ENCODE data around the gene G2E3.

The G2E3 gene

GRCh38 chr14:30614155-30614554 is 55.2 kb downstream of the G2E3 start:
- H3K4me3 ChIP-seq (ENCODE audit: control insufficient read depth, low read depth, low read length): no peak overlapping the region
- no peak for DNase-seq (ENCODE audit: low read depth)
- TF ChIP-seq CTCF (IDR thresholded peaks at IDR 0.05; ENCODE audit: control insufficient read depth, insufficient read depth, low read depth, low read length, missing control alignments): no peak

- TF ChIP-seq CTCF (IDR thresholded peaks at IDR 0.05; ENCODE audit: control insufficient read depth, insufficient read depth, low read depth, low read length, missing control alignments): no peak
- no peak for DNase-seq (ENCODE audit: low read depth)
- no peak overlapping the region for H3K4me3 ChIP-seq (ENCODE audit: control insufficient read depth, low read depth, low read length)
Observed at GRCh38 chr14:30620178-30620577, 61.2 kb downstream of the G2E3 start.

- H3K4me3 ChIP-seq (ENCODE audit: control insufficient read depth, low read depth, low read length): peak overlapping the region; percentile 73
- no peak for TF ChIP-seq CTCF (IDR thresholded peaks at IDR 0.05; ENCODE audit: control insufficient read depth, insufficient read depth, low read depth, low read length, missing control alignments)
- no peak for DNase-seq (ENCODE audit: low read depth)
Observed at GRCh38 chr14:30621354-30621939, 62.5 kb downstream of the G2E3 start.

GRCh38 chr14:30621940-30622830 is 63.2 kb downstream of the G2E3 start, which contains the start of gene SCFD1:
SCFD1 (plus strand) TSS chr14:30622319; CDS start chr14:30622339, 20 bp downstream.
- peak within 1 kb of the TSS; percentile 73 for H3K4me3 ChIP-seq (ENCODE audit: control insufficient read depth, low read depth, low read length)
- DNase-seq (ENCODE audit: low read depth): peak; percentile 37
- TF ChIP-seq CTCF (IDR thresholded peaks at IDR 0.05; ENCODE audit: control insufficient read depth, insufficient read depth, low read depth, low read length, missing control alignments): no peak

GRCh38 chr14:30623412-30624131 is 64.6 kb downstream of the G2E3 start:
- no peak for DNase-seq (ENCODE audit: low read depth)
- H3K4me3 ChIP-seq (ENCODE audit: control insufficient read depth, low read depth, low read length): peak overlapping the region; percentile 73
- TF ChIP-seq CTCF (IDR thresholded peaks at IDR 0.05; ENCODE audit: control insufficient read depth, insufficient read depth, low read depth, low read length, missing control alignments): no peak

- H3K4me3 ChIP-seq (ENCODE audit: control insufficient read depth, low read depth, low read length): no peak overlapping the region
- no peak for TF ChIP-seq CTCF (IDR thresholded peaks at IDR 0.05; ENCODE audit: control insufficient read depth, insufficient read depth, low read depth, low read length, missing control alignments)
- no peak for DNase-seq (ENCODE audit: low read depth)
Observed at GRCh38 chr14:30624132-30624423, 65.1 kb downstream of the G2E3 start.
